ENCODE results near the gene LRRC43.

GRCh38 chr12:122171399-122171798 is 11.5 kb upstream of the LRRC43 start:
- TF ChIP-seq CTCF (IDR thresholded peaks at IDR 0.05; ENCODE audit: low read depth, low read length) (no peak), MYC (IDR thresholded peaks at IDR 0.05; ENCODE audit: low read depth, low read length) (no peak)
